Caco-2 (cell line): ENCODE measurements around the gene NANOG. TPM values are rescaled to one million over a fixed set of nuclear protein-coding genes. Genes with fewer than 3 reads are reported as not detected.
"Not testable (repeated sequence)": the region's sequence is repeated elsewhere in the genome, so short reads cannot be mapped to it uniquely, and the experiment has no call there.

Source experiments
- BruUV-seq: library from RNA; stranded (reverse); fragments of 400-500 nt; replicated peaks from 2 replicates; lab custom pipeline; 2021; lab: Mats Ljungman, UMichigan
- CTCF ChIA-PET: fragments of 300-600 bp; sonication (Branson Sonifier 250); formaldehyde crosslinking; loops from one replicate; lab custom pipeline; 2022; ENCODE audit warnings: antibody characterized with exemption; lab: Charles Lee
- POLR2A ChIA-PET: fragments of 300-600 bp; sonication (Branson Sonifier 250); formaldehyde crosslinking; loops from one replicate; lab custom pipeline; 2022; ENCODE audit warnings: antibody characterized with exemption; lab: Charles Lee
- DNase-seq, 2 experiments: peaks; one replicate each; pipeline versions ENCODE4 v3.0.0 to v3.0.0-alpha.2; 2020 to 2022
- H3K27me3 ChIP-seq: replicated peaks from 2 replicates; pipeline ENCODE4 v1.6.0; 2011; ENCODE audit warnings: low read length; ENCODE audit not compliant: control insufficient read depth, insufficient read depth
- H3K36me3 ChIP-seq: 2 replicates; pipeline ENCODE4 v1.5.1; 2011; ENCODE audit warnings: low read length; ENCODE audit not compliant: control insufficient read depth, insufficient read depth
- H3K4me1 ChIP-seq: fragments of 250-450 bp; sonication (Bioruptor Pico); 2 replicates; pipeline ENCODE4 v1.5.1; 2020; ENCODE audit warnings: mild to moderate bottlenecking
- H3K4me3 ChIP-seq: 2 replicates; pipeline ENCODE4 v1.5.1; 2011; ENCODE audit warnings: low read depth, mild to moderate bottlenecking, control low read depth, low read length
- H3K9me3 ChIP-seq: fragments of 250-450 bp; sonication (Bioruptor Pico); 2 replicates; pipeline ENCODE4 v1.5.1; 2020; ENCODE audit warnings: mild to moderate bottlenecking, moderate library complexity
- H3K27ac Mint-ChIP-seq: one replicate; pipeline ENCODE4 v1.8.0; 2022; ENCODE audit warnings: mixed read lengths; ENCODE audit not compliant: unreplicated experiment
- H3K27me3 Mint-ChIP-seq: one replicate; pipeline ENCODE4 v1.8.0; 2022; ENCODE audit warnings: mixed read lengths; ENCODE audit not compliant: insufficient read depth, unreplicated experiment
- H3K36me3 Mint-ChIP-seq: one replicate; pipeline ENCODE4 v1.8.0; 2022; ENCODE audit warnings: mild to moderate bottlenecking, mixed read lengths; ENCODE audit not compliant: insufficient read depth, unreplicated experiment
- H3K4me1 Mint-ChIP-seq: one replicate; pipeline ENCODE4 v1.8.0; 2022; ENCODE audit warnings: low read depth, mixed read lengths; ENCODE audit not compliant: unreplicated experiment
- H3K4me3 Mint-ChIP-seq: one replicate; pipeline ENCODE4 v1.8.0; 2022; ENCODE audit warnings: mild to moderate bottlenecking, moderate library complexity, mixed read lengths; ENCODE audit not compliant: unreplicated experiment
- H3K9me3 Mint-ChIP-seq: one replicate; pipeline ENCODE4 v1.8.0; 2022; ENCODE audit warnings: mixed read lengths; ENCODE audit not compliant: unreplicated experiment
- CTCF ChIP-seq, 2 experiments: fragments of 200-600 bp in 1 of 2; IDR thresholded peaks; 1 replicate in 1 of 2; 2 replicates in 1 of 2; pipeline versions ENCODE4 v1.5.1 to v1.8.0; 2011 to 2022; ENCODE audit warnings: antibody characterized with exemption in 1 of 2, control low read depth in 1 of 2, inconsistent platforms in 1 of 2, low read depth in 1 of 2, low read length in 1 of 2, mild to moderate bottlenecking in 1 of 2, moderate library complexity in 1 of 2; ENCODE audit not compliant: insufficient read depth in 1 of 2, severe bottlenecking in 1 of 2, unreplicated experiment in 1 of 2
- intact Hi-C: fragments of 100-400 bp; cut with micrococcal nuclease; formaldehyde crosslinking; loops from one replicate; pipeline ENCODE4 v1.10.0; 2022; ENCODE audit not compliant: unreplicated experiment
- total RNA-seq: library from RNA; stranded (reverse); gene quantifications from 2 replicates; pipeline ENCODE4 v1.2.3, GENCODE V29; 2022

Gene NANOG
- total RNA-seq, 1 experiment from 2014 or later = not detected

DNA sequence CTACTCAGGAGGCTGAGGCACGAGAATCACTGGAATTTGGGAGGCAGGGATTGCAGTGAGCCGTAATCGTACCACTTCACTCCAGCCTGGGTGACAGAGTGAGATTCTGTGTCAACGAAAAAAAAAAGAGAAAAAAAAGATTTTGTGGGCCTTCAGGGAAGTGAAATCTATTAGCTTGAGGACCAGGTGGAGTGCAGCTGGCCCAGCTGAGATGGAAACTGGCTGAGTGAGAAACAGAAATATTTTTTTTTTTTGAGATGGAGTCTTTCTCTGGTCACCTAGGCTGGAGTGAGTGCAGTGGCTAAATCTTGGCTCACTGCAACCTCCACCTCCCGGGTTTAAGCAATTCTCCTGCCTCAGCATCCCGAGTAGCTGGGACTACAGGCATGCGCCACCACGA lies 39.8 kb upstream of the NANOG start:
- Histone ChIP-seq H3K27me3 (no peaks in the 10 kb centered on the region), H3K36me3 (no peaks in the 10 kb centered on the region), H3K4me1 (no peaks in the 10 kb centered on the region), H3K4me3 (no peak overlapping the region), H3K9me3 (peaks cover 7% of the 10 kb centered on the region)
- intact Hi-C loops = no loop called here
- TF ChIP-seq CTCF (IDR thresholded peaks at IDR 0.05; ENCODE audit: insufficient read depth in 1 of 2, low read depth in 1 of 2, low read length in 1 of 2, severe bottlenecking in 1 of 2, unreplicated experiment in 1 of 2) = no peak
- CTCF ChIA-PET = no interaction called here
- no peaks in the 10 kb centered on the region for H3K9me3 Mint-ChIP-seq
- BruUV-seq = no TSS peak
- no peaks in the 10 kb centered on the region for H3K36me3 Mint-ChIP-seq
- no peak overlapping the region for H3K27ac Mint-ChIP-seq
- no peak overlapping the region for H3K4me3 Mint-ChIP-seq
- DNase-seq = no peak
- peaks cover 7% of the 10 kb centered on the region for H3K4me1 Mint-ChIP-seq
- POLR2A ChIA-PET = no interaction called here
- H3K27me3 Mint-ChIP-seq = no peaks in the 10 kb centered on the region

DNA sequence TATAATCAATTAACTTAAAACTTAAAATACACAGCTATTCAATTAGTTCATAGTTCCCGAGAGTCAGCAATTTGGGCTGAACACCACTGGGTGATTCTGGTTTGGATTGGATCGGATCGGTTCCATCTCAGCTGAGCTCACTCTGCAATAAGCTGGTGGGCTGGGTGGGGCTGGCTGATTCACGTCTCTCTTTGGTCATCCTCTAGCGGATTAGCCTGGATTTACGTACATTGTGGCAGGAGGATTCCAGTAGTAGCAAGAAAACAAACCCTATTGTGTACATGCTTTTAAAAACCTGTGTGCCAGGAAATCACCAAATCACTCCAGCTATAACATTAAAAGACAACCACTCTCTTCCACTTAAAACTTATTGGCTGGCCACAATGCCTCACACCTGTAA lies 38.9 kb upstream of the NANOG start:
- no TSS peak for BruUV-seq
- Mint-ChIP-seq H3K4me3 (no peak overlapping the region), H3K9me3 (no peaks in the 10 kb centered on the region), H3K36me3 (no peaks in the 10 kb centered on the region), H3K27ac (no peak overlapping the region), H3K4me1 (peaks cover 7% of the 10 kb centered on the region), H3K27me3 (no peaks in the 10 kb centered on the region)
- no peak for DNase-seq
- CTCF ChIA-PET = interaction anchor here (0.5 kb wide), 1 partner anchor 538 kb away, joined by 4 read pairs; no protein-coding TSS in a partner anchor
- TF ChIP-seq CTCF (IDR thresholded peaks at IDR 0.05; ENCODE audit: insufficient read depth in 1 of 2, low read depth in 1 of 2, low read length in 1 of 2, severe bottlenecking in 1 of 2, unreplicated experiment in 1 of 2) = no peak
- POLR2A ChIA-PET = interaction anchor here (0.9 kb wide), 1 partner anchor 90 kb away, joined by 10 read pairs; no protein-coding TSS in a partner anchor
- H3K4me1 ChIP-seq = no peaks in the 10 kb centered on the region
- H3K4me3 ChIP-seq = no peak overlapping the region
- intact Hi-C loops = no loop called here
- H3K27me3 ChIP-seq = no peaks in the 10 kb centered on the region
- H3K36me3 ChIP-seq = no peaks in the 10 kb centered on the region
- peaks cover 7% of the 10 kb centered on the region; the same call in 1 of the 2 replicates for H3K9me3 ChIP-seq

DNA sequence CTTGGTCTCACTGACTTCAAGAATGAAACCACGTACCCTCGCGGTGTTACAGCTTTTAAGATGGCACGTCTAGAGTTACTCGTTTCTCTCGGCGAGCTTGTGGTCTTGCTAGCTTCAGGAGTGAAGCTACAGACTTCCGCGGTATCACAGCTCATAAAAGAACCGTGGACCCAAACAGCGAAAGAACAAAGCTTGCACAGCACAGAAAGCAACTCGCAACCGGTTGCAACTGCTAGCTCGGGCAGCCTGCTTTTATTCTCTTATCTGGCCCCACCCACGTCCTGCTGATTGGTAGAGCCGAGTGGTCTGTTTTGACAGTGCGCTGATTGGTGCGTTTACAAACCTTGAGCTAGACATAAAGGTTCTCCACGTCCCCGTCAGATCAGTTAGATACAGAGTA lies 37.8 kb upstream of the NANOG start:
- intact Hi-C loops = no loop called here
- Mint-ChIP-seq H3K36me3 (no peaks in the 10 kb centered on the region), H3K27ac (no peak overlapping the region), H3K9me3 (no peaks in the 10 kb centered on the region), H3K4me3 (no peak overlapping the region), H3K27me3 (no peaks in the 10 kb centered on the region), H3K4me1 (peaks cover 7% of the 10 kb centered on the region)
- ChIA-PET POLR2A (interaction anchor here (0.6 kb wide), 1 partner anchor 185 kb away, joined by 4 read pairs; no protein-coding TSS in a partner anchor), CTCF (no interaction called here)
- H3K27me3 ChIP-seq = no peaks in the 10 kb centered on the region
- no peak overlapping the region for H3K4me3 ChIP-seq
- peaks cover 5% of the 10 kb centered on the region; the same call in 1 of the 2 replicates for H3K9me3 ChIP-seq
- no peak for DNase-seq
- H3K36me3 ChIP-seq = no peaks in the 10 kb centered on the region
- no TSS peak for BruUV-seq
- TF ChIP-seq CTCF (IDR thresholded peaks at IDR 0.05; ENCODE audit: insufficient read depth in 1 of 2, low read depth in 1 of 2, low read length in 1 of 2, severe bottlenecking in 1 of 2, unreplicated experiment in 1 of 2) = no peak
- H3K4me1 ChIP-seq = no peaks in the 10 kb centered on the region

- H3K4me1 Mint-ChIP-seq, H3K27ac Mint-ChIP-seq, DNase-seq, H3K36me3 ChIP-seq, H3K9me3 Mint-ChIP-seq, H3K27me3 Mint-ChIP-seq, H3K36me3 Mint-ChIP-seq, H3K4me3 Mint-ChIP-seq, H3K9me3 ChIP-seq, H3K4me1 ChIP-seq, CTCF ChIA-PET, H3K4me3 ChIP-seq, intact Hi-C loops, H3K27me3 ChIP-seq, BruUV-seq: not testable (repeated sequence)
- POLR2A ChIA-PET = interaction anchor here (0.6 kb wide), 1 partner anchor 184 kb away, joined by 4 read pairs; no protein-coding TSS in a partner anchor
These were observed 37.0 kb upstream of the NANOG start for GRCh38 chr12:7751941-7752922.
